Neural cell (in vitro differentiated cells): ENCODE results near the gene RBBP7. TPM values are rescaled to one million over a fixed set of nuclear protein-coding genes. Genes with fewer than 3 reads are reported as not detected.

Experiments used
- H2AFZ ChIP-seq: fragments of 200-600, 300-800 bp; sonication (generic), shearing (Covaris generic); 2 replicates; pipeline ENCODE4 v1.6.0; 2014; ENCODE audit warnings: low read depth, mild to moderate bottlenecking, antibody characterized with exemption, low read length, moderate library complexity
- H3F3A ChIP-seq: fragments of 200-600 bp; shearing (Covaris generic); 2 replicates; pipeline ENCODE4 v1.6.1; 2016; ENCODE audit warnings: mild to moderate bottlenecking, moderate library complexity, mixed read lengths, antibody characterized with exemption, low read length; ENCODE audit not compliant: insufficient read depth, poor library complexity, severe bottlenecking
- H3K27ac ChIP-seq: fragments of 200-600, 300-800 bp; sonication (generic), shearing (Covaris generic); 2 replicates; pipeline ENCODE4 v1.5.1; 2014; ENCODE audit warnings: mild to moderate bottlenecking, low read length, moderate library complexity
- H3K27me3 ChIP-seq: fragments of 300-800, 200-600 bp; sonication (generic), shearing (Covaris generic); 2 replicates; pipeline ENCODE4 v1.6.0; 2014; ENCODE audit warnings: mild to moderate bottlenecking, low read depth, low read length, moderate library complexity; ENCODE audit not compliant: insufficient read depth
- H3K36me3 ChIP-seq: fragments of 300-800, 200-600 bp; sonication (generic), shearing (Covaris generic); 2 replicates; pipeline ENCODE4 v1.5.1; 2014; ENCODE audit warnings: mild to moderate bottlenecking, antibody characterized with exemption, low read length, moderate library complexity; ENCODE audit not compliant: insufficient read depth
- H3K4me2 ChIP-seq: fragments of 300-800, 200-600 bp; sonication (generic), shearing (Covaris generic); 2 replicates; pipeline ENCODE4 v1.6.0; 2014; ENCODE audit warnings: mild to moderate bottlenecking, low read length
- H3K4me3 ChIP-seq: fragments of 300-800, 200-600 bp; sonication (generic), shearing (Covaris generic); 2 replicates; pipeline ENCODE4 v1.5.1; 2014; ENCODE audit warnings: mild to moderate bottlenecking, low read length, moderate library complexity
- H3K79me2 ChIP-seq: fragments of 200-600 bp; shearing (Covaris generic); replicated peaks from 2 replicates; pipeline ENCODE4 v1.6.0; 2014; ENCODE audit warnings: mild to moderate bottlenecking, low read length, moderate library complexity; ENCODE audit not compliant: insufficient read depth
- H3K9ac ChIP-seq: fragments of 300-800, 200-600 bp; sonication (generic), shearing (Covaris generic); 2 replicates; pipeline ENCODE4 v1.6.1; 2016; ENCODE audit warnings: mild to moderate bottlenecking, low read length, mixed read lengths
- H3K9me2 ChIP-seq: fragments of 200-600 bp; shearing (Covaris generic); 2 replicates; pipeline ENCODE4 v1.6.1; 2016; ENCODE audit warnings: mild to moderate bottlenecking, low read length, mixed read lengths; ENCODE audit not compliant: insufficient read depth
- H3K9me3 ChIP-seq: fragments of 200-600, 300-800 bp; sonication (generic), shearing (Covaris generic); 2 replicates; pipeline ENCODE4 v1.6.1; 2016; ENCODE audit warnings: mild to moderate bottlenecking, mixed run types, low read length, moderate library complexity, mixed read lengths
- H4K20me1 ChIP-seq: fragments of 200-600 bp; shearing (Covaris generic); 2 replicates; pipeline ENCODE4 v1.6.1; 2016; ENCODE audit warnings: mild to moderate bottlenecking, mixed run types; ENCODE audit not compliant: insufficient read depth
- CTCF ChIP-seq: fragments of 450-650 bp; IDR thresholded peaks from 2 replicates; pipeline ENCODE4 v1.5.1; 2014; ENCODE audit warnings: antibody characterized with exemption, mild to moderate bottlenecking, moderate library complexity; ENCODE audit not compliant: poor library complexity, severe bottlenecking
- EP300 ChIP-seq: fragments of 450-650 bp; conservative IDR thresholded peaks from 2 replicates; pipeline ENCODE4 v1.6.1; 2014; ENCODE audit warnings: antibody characterized with exemption, mild to moderate bottlenecking, moderate library complexity; ENCODE audit not compliant: poor library complexity, severe bottlenecking
- EZH2 ChIP-seq: fragments of 200-600, 300-800 bp; shearing (Covaris generic), sonication (generic); IDR thresholded peaks from 2 replicates; pipeline ENCODE4 v1.6.1; 2014; ENCODE audit warnings: antibody characterized with exemption, low read length, borderline replicate concordance, mild to moderate bottlenecking; ENCODE audit not compliant: insufficient read depth, poor library complexity, severe bottlenecking
- MXI1 ChIP-seq: fragments of 450-650 bp; conservative IDR thresholded peaks from 2 replicates; pipeline ENCODE4 v1.6.1; 2014; ENCODE audit warnings: antibody characterized with exemption, mild to moderate bottlenecking; ENCODE audit not compliant: poor library complexity, severe bottlenecking
- POLR2AphosphoS5 ChIP-seq: IDR thresholded peaks from 2 replicates; pipeline ENCODE4 v1.6.1; 2012
- RAD21 ChIP-seq: fragments of 450-650 bp; conservative IDR thresholded peaks from 2 replicates; pipeline ENCODE4 v1.6.1; 2014; ENCODE audit warnings: antibody characterized with exemption, mild to moderate bottlenecking, moderate library complexity
- REST ChIP-seq: IDR thresholded peaks from 2 replicates; pipeline ENCODE4 v1.6.1; 2012; ENCODE audit warnings: borderline replicate concordance
- SMC3 ChIP-seq: fragments of 450-650 bp; conservative IDR thresholded peaks from 2 replicates; pipeline ENCODE4 v1.6.1; 2014; ENCODE audit warnings: antibody characterized with exemption, mild to moderate bottlenecking, moderate library complexity; ENCODE audit not compliant: poor library complexity
- TAF1 ChIP-seq: IDR thresholded peaks from 2 replicates; pipeline ENCODE4 v1.6.1; 2012; ENCODE audit warnings: low read depth
- polyA plus RNA-seq: library from polyadenylated mRNA; depleted of rRNA; stranded (reverse); fragments of >200 nt; gene quantifications from 2 replicates; pipeline ENCODE4 v1.2.3, GENCODE V29; 2014

The RBBP7 gene
- polyA plus RNA-seq, 1 donor from 2014 or later: 204 TPM

- H3K36me3 ChIP-seq: no peaks in the 10 kb centered on the region
- H3K9me2 ChIP-seq: no peaks in the 10 kb centered on the region
- H2AFZ ChIP-seq: no peak overlapping the region
- TF ChIP-seq EZH2: no peak
- no peak for TF ChIP-seq EP300
- TF ChIP-seq REST: no peak
- no peak for TF ChIP-seq CTCF
- TF ChIP-seq POLR2AphosphoS5: no peak
- no peak for TF ChIP-seq TAF1
- no peak for TF ChIP-seq SMC3
- TF ChIP-seq MXI1: no peak
- TF ChIP-seq RAD21: no peak
- no peaks in the 10 kb centered on the region for H3K9me3 ChIP-seq
- H3F3A ChIP-seq: no peaks in the 10 kb centered on the region
- H3K27ac ChIP-seq: no peak overlapping the region
- no peak overlapping the region for H3K9ac ChIP-seq
- no peaks in the 10 kb centered on the region for H3K79me2 ChIP-seq
- no peaks in the 10 kb centered on the region for H4K20me1 ChIP-seq
- H3K27me3 ChIP-seq: no peaks in the 10 kb centered on the region
- no peak overlapping the region for H3K4me2 ChIP-seq
- no peak overlapping the region for H3K4me3 ChIP-seq
These were observed 43.9 kb upstream of the RBBP7 start for GRCh38 chrX:16914058-16914457.

GRCh38 chrX:16910376-16910775 is 40.2 kb upstream of the RBBP7 start:
- TF ChIP-seq CTCF: no peak
- TF ChIP-seq RAD21: no peak
- no peak for TF ChIP-seq REST
- no peak for TF ChIP-seq POLR2AphosphoS5
- TF ChIP-seq TAF1: no peak
- no peak for TF ChIP-seq MXI1
- TF ChIP-seq EP300: no peak
- no peak for TF ChIP-seq EZH2
- TF ChIP-seq SMC3: no peak
- no peaks in the 10 kb centered on the region for H4K20me1 ChIP-seq
- H3K4me2 ChIP-seq: no peak overlapping the region
- H3K9ac ChIP-seq: no peak overlapping the region
- no peak overlapping the region for H2AFZ ChIP-seq
- H3K27ac ChIP-seq: no peak overlapping the region
- H3K4me3 ChIP-seq: no peak overlapping the region
- H3K27me3 ChIP-seq: no peaks in the 10 kb centered on the region
- H3K79me2 ChIP-seq: no peaks in the 10 kb centered on the region
- H3K9me3 ChIP-seq: no peaks in the 10 kb centered on the region
- no peaks in the 10 kb centered on the region for H3K36me3 ChIP-seq
- no peaks in the 10 kb centered on the region for H3K9me2 ChIP-seq
- H3F3A ChIP-seq: no peaks in the 10 kb centered on the region
